ENCODE results near the gene VCP. TPM values are rescaled to one million over a fixed set of nuclear protein-coding genes. Genes with fewer than 3 reads are reported as not detected.

VCP gene
- total and polyA plus RNA-seq, 2 donors (not counting 1 experiment from before 2014, with no cell fraction given), result 93.0 to 178 TPM

GRCh38 chr9:35074791-35075190, 2.4 kb upstream of the VCP start:
- H3K36me3 ChIP-seq (replicated peaks in 1 of 2; ENCODE audit: control extremely low read depth in 1 of 2, control insufficient read depth in 1 of 2, extremely low read depth in 1 of 2, insufficient read depth in 2 of 2, low read length in 1 of 2), result peaks cover 1 to 24% of the 10 kb centered on the region in 2 experiments
- H3K9ac ChIP-seq (ENCODE audit: low read length), result no peak overlapping the region
- H3K4me1 ChIP-seq (ENCODE audit: control insufficient read depth in 2 of 2, insufficient read depth in 2 of 2, low read length in 2 of 2), result peaks cover 25 to 34% of the 10 kb centered on the region in 2 donors
- Mint-ChIP-seq H3K4me3 (no peak overlapping the region), H3K9me3 (ENCODE audit: insufficient read depth) (no peaks in the 10 kb centered on the region), H3K27me3 (no peaks in the 10 kb centered on the region), H3K4me1 (peaks cover 37% of the 10 kb centered on the region), H3K27ac (no peak overlapping the region)
- no peak overlapping the region for H3K4me2 ChIP-seq (replicated peaks; ENCODE audit: low read depth, low read length, poor library complexity, severe bottlenecking)
- DNase-seq (no peak), ATAC-seq (ENCODE audit: low read depth) (no peak)
- TF ChIP-seq CTCF (IDR thresholded peaks at IDR 0.05) (no peak), EZH2 (IDR thresholded peaks at IDR 0.05; ENCODE audit: borderline replicate concordance, insufficient read depth, low read depth, low read length, poor library complexity, severe bottlenecking) (no peak)
- no peak overlapping the region for H2AFZ ChIP-seq (ENCODE audit: insufficient read depth, low read depth, low read length, poor library complexity, severe bottlenecking)
- ChIA-PET POLR2A (no interaction called here), CTCF (no interaction called here)
- H3K27me3 ChIP-seq (replicated peaks in 1 of 4; ENCODE audit: control extremely low read depth in 1 of 4, control insufficient read depth in 3 of 4, insufficient read depth in 4 of 4, low read length in 3 of 4), result no peaks in the 10 kb centered on the region
- H4K20me1 ChIP-seq (ENCODE audit: control insufficient read depth, insufficient read depth, low read length, poor library complexity, severe bottlenecking), result peaks cover 26% of the 10 kb centered on the region
- peaks cover 61% of the 10 kb centered on the region for H3K79me2 ChIP-seq (ENCODE audit: control insufficient read depth, insufficient read depth, low read length)
- H3K9me3 ChIP-seq (ENCODE audit: control extremely low read depth in 1 of 3, control insufficient read depth in 2 of 3, insufficient read depth in 1 of 3, low read length in 2 of 3), result no peaks in the 10 kb centered on the region
- H3K27ac ChIP-seq (ENCODE audit: low read length in 2 of 2), result no peak overlapping the region
- intact Hi-C loops (cut with micrococcal nuclease), result loop anchor here (10.0 kb wide), 1 partner anchor 660 kb away; the partner anchor contains the start of genes CREB3 and TLN1
- 100% methylated on average over 8 of the region's 8 CpGs for WGBS (ENCODE audit: insufficient coverage)
- H3K4me3 ChIP-seq (ENCODE audit: control extremely low read depth in 1 of 5, extremely low read depth in 1 of 5, insufficient read depth in 1 of 5, low read depth in 2 of 5, low read length in 4 of 5), result no peak overlapping the region

DNA sequence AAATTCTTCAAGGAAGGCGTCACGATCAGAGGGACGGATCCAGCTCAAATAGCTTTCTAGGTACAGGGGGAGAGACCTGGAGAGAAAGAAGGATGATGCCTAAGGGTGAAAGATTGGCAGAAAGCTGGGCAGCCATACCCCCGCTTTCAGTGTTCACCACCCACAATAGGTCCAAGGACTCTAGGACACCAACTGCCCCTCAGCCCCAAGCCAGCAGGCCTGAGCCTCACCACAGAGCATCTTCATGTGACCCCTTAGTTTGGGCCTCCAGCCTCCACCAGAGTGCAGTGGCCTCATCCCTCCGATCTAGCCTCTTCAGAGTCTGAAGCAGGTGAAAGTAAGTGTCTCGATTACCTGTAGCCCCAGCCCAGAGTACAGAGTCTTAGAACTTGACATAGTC, 1.7 kb upstream of the VCP start:
- POLR2A ChIA-PET, result no interaction called here
- Mint-ChIP-seq H3K27me3 (no peaks in the 10 kb centered on the region), H3K4me3 (no peak overlapping the region), H3K9me3 (ENCODE audit: insufficient read depth) (no peaks in the 10 kb centered on the region), H3K4me1 (peaks cover 38% of the 10 kb centered on the region), H3K27ac (no peak overlapping the region)
- H3K36me3 ChIP-seq (replicated peaks in 1 of 2; ENCODE audit: control extremely low read depth in 1 of 2, control insufficient read depth in 1 of 2, extremely low read depth in 1 of 2, insufficient read depth in 2 of 2, low read length in 1 of 2), result peaks cover 1 to 25% of the 10 kb centered on the region in 2 experiments
- intact Hi-C loops (cut with micrococcal nuclease), result loop anchor here (10.0 kb wide), 1 partner anchor 661 kb away; the partner anchor contains the start of genes CREB3 and TLN1
- ATAC-seq (ENCODE audit: low read depth) (no peak), DNase-seq (no peak)
- 100% methylated on average over 2 of the region's 6 CpGs for WGBS (ENCODE audit: insufficient coverage)
- CTCF ChIA-PET, result interaction anchor here (0.7 kb wide), 1 partner anchor 24 kb away, joined by 4 read pairs; no protein-coding TSS in a partner anchor
- TF ChIP-seq EZH2 (IDR thresholded peaks at IDR 0.05; ENCODE audit: borderline replicate concordance, insufficient read depth, low read depth, low read length, poor library complexity, severe bottlenecking), result no peak
- TF ChIP-seq CTCF (IDR thresholded peaks at IDR 0.05), result no peak
- H3K9me3 ChIP-seq (ENCODE audit: control extremely low read depth in 1 of 3, control insufficient read depth in 2 of 3, insufficient read depth in 1 of 3, low read length in 2 of 3), result no peaks in the 10 kb centered on the region
- H3K4me2 ChIP-seq (replicated peaks; ENCODE audit: low read depth, low read length, poor library complexity, severe bottlenecking), result no peak overlapping the region
- no peak overlapping the region for H3K4me3 ChIP-seq (ENCODE audit: control extremely low read depth in 1 of 5, extremely low read depth in 1 of 5, insufficient read depth in 1 of 5, low read depth in 2 of 5, low read length in 4 of 5)
- H3K79me2 ChIP-seq (ENCODE audit: control insufficient read depth, insufficient read depth, low read length), result peaks cover 67% of the 10 kb centered on the region
- H3K9ac ChIP-seq (ENCODE audit: low read length), result no peak overlapping the region
- no peak overlapping the region for H2AFZ ChIP-seq (ENCODE audit: insufficient read depth, low read depth, low read length, poor library complexity, severe bottlenecking)
- no peaks in the 10 kb centered on the region for H3K27me3 ChIP-seq (replicated peaks in 1 of 4; ENCODE audit: control extremely low read depth in 1 of 4, control insufficient read depth in 3 of 4, insufficient read depth in 4 of 4, low read length in 3 of 4)
- H4K20me1 ChIP-seq (ENCODE audit: control insufficient read depth, insufficient read depth, low read length, poor library complexity, severe bottlenecking), result peaks cover 33% of the 10 kb centered on the region
- peaks cover 29 to 37% of the 10 kb centered on the region in 2 donors for H3K4me1 ChIP-seq (ENCODE audit: control insufficient read depth in 2 of 2, insufficient read depth in 2 of 2, low read length in 2 of 2)
- H3K27ac ChIP-seq (ENCODE audit: low read length in 2 of 2), result no peak overlapping the region
